T-cell (primary cell): Measurements from ENCODE around the gene FAM98C. TPM values are rescaled to one million over a fixed set of nuclear protein-coding genes. Genes with fewer than 3 reads are reported as not detected.

Experiments
- ATAC-seq, 4 experiments: fragments of 200-7000 bp in 3 of 4; fragments of 150-1000 bp in 1 of 4; cut with Tn5 transposase; replicated peaks in 1 of 4; 1 replicate in 3 of 4; 2 replicates in 1 of 4; pipeline ENCODE4 v1.10.0; 2021; ENCODE audit warnings: moderate library complexity in 3 of 4, mild to moderate bottlenecking in 2 of 4, moderate number of reproducible peaks in 1 of 4
- CTCF ChIA-PET, 2 donors: fragments of 300-600 bp; sonication (Branson Sonifier 250); formaldehyde crosslinking; loops; one replicate each; lab custom pipeline; 2022; ENCODE audit warnings: antibody characterized with exemption in 2 of 2; lab: Charles Lee
- POLR2A ChIA-PET, 2 donors: fragments of 300-600 bp; sonication (Branson Sonifier 250); formaldehyde crosslinking; loops; one replicate each; lab custom pipeline; 2022; ENCODE audit warnings: antibody characterized with exemption in 2 of 2; lab: Charles Lee
- DNase-seq, 35 experiments: peaks; one replicate each; pipeline versions ENCODE4 v3.0.0 to v3.0.0-alpha.2; 2013 to 2023
- H3K27ac ChIP-seq: one replicate; pipeline ENCODE4 v1.5.1; 2013; ENCODE audit warnings: low read length
- H3K27me3 ChIP-seq, 2 experiments: replicated peaks in 1 of 2; 1 replicate in 1 of 2; 2 replicates in 1 of 2; pipeline versions ENCODE4 v1.6.1 to v1.7.0; 2013; ENCODE audit warnings: low read length in 1 of 2, mixed read lengths in 1 of 2; ENCODE audit not compliant: control insufficient read depth in 2 of 2, insufficient read depth in 2 of 2; ENCODE audit errors: extremely low read depth in 1 of 2
- H3K36me3 ChIP-seq, 2 donors: 1 replicate in 1 of 2; 2 replicates in 1 of 2; pipeline versions ENCODE4 v1.6.1 to v1.7.0; 2013; ENCODE audit warnings: low read length in 1 of 2; ENCODE audit not compliant: control insufficient read depth in 2 of 2, insufficient read depth in 1 of 2; ENCODE audit errors: extremely low read depth in 1 of 2
- H3K4me1 ChIP-seq, 2 experiments: 1 replicate in 1 of 2; 2 replicates in 1 of 2; pipeline versions ENCODE4 v1.6.1 to v1.7.0; 2013; ENCODE audit warnings: low read length in 2 of 2, mixed read lengths in 1 of 2; ENCODE audit not compliant: insufficient read depth in 2 of 2, control insufficient read depth in 1 of 2; ENCODE audit errors: extremely low read depth in 1 of 2
- H3K4me3 ChIP-seq, 2 donors: 1 replicate in 1 of 2; 2 replicates in 1 of 2; pipeline versions ENCODE4 v1.5.1 to v1.7.0; 2013; ENCODE audit warnings: mild to moderate bottlenecking in 2 of 2, low read length in 1 of 2, moderate library complexity in 1 of 2; ENCODE audit not compliant: control insufficient read depth in 1 of 2; ENCODE audit errors: extremely low read depth in 1 of 2
- H3K9me3 ChIP-seq: 2 replicates; pipeline ENCODE4 v1.7.0; 2013
- H3K27ac Mint-ChIP-seq, 2 donors: one replicate each; pipeline ENCODE4 v1.8.0; 2020 to 2021; ENCODE audit warnings: mild to moderate bottlenecking in 2 of 2, mixed read lengths in 2 of 2
- H3K27me3 Mint-ChIP-seq, 2 donors: one replicate each; pipeline ENCODE4 v1.8.0; 2021 to 2022; ENCODE audit warnings: mixed read lengths in 2 of 2
- H3K36me3 Mint-ChIP-seq: one replicate; pipeline ENCODE4 v1.8.0; 2021; ENCODE audit warnings: mixed read lengths
- H3K4me1 Mint-ChIP-seq, 3 donors: one replicate each; pipeline ENCODE4 v1.8.0; 2020 to 2022; ENCODE audit warnings: mixed read lengths in 3 of 3, mild to moderate bottlenecking in 1 of 3
- H3K4me3 Mint-ChIP-seq, 3 donors: one replicate each; pipeline ENCODE4 v1.8.0; 2020 to 2022; ENCODE audit warnings: mild to moderate bottlenecking in 3 of 3, mixed read lengths in 3 of 3, moderate library complexity in 3 of 3
- H3K9me3 Mint-ChIP-seq, 3 donors: one replicate each; pipeline ENCODE4 v1.8.0; 2020 to 2022; ENCODE audit warnings: mixed read lengths in 3 of 3
- WGBS: methylation state at CpG from one replicate; pipeline ENCODE4 v1.1.5; 2013; ENCODE audit warnings: missing lambda C conversion rate; ENCODE audit not compliant: insufficient coverage; 5-methylcytosine and 5-hydroxymethylcytosine counted together
- total RNA-seq, 35 experiments: library from RNA in 6 of 35; stranded (reverse) in 6 of 35; fragments of 120-200 nt in 1 of 35; gene quantifications; one replicate each; pipeline versions ENCODE4 v1.2.1 to v1.2.4 and lab custom pipeline; 2013 to 2026

Gene FAM98C
- total RNA-seq (10 to 100 TPM; 31.9 to 62.1 (median 57.4) TPM), total RNA-seq (lab: John Stamatoyannopoulos, UW) (11.9 to 52.3 (median 25.1) reads per million in 29 experiments)
- total RNA-seq (2013), result 23.6 TPM

GRCh38 chr19:38402967-38403674 is at the start of gene FAM98C:
TSS of gene FAM98C (plus strand) at chr19:38403093. CDS start at chr19:38403154, 61 bp downstream.
- H3K4me3 Mint-ChIP-seq, result peak within 1 kb of the TSS; percentile 79 to 91 (median 89)
- POLR2A ChIA-PET, result interaction anchor here (0.6 to 1.5 kb wide), 4 partner anchors 15 to 1033 kb away, joined by 3 to 12 read pairs (median 4); partner anchors contain the start of genes GGN (in 1 of the 2) and RPS16 (in 1 of the 2)

DNA sequence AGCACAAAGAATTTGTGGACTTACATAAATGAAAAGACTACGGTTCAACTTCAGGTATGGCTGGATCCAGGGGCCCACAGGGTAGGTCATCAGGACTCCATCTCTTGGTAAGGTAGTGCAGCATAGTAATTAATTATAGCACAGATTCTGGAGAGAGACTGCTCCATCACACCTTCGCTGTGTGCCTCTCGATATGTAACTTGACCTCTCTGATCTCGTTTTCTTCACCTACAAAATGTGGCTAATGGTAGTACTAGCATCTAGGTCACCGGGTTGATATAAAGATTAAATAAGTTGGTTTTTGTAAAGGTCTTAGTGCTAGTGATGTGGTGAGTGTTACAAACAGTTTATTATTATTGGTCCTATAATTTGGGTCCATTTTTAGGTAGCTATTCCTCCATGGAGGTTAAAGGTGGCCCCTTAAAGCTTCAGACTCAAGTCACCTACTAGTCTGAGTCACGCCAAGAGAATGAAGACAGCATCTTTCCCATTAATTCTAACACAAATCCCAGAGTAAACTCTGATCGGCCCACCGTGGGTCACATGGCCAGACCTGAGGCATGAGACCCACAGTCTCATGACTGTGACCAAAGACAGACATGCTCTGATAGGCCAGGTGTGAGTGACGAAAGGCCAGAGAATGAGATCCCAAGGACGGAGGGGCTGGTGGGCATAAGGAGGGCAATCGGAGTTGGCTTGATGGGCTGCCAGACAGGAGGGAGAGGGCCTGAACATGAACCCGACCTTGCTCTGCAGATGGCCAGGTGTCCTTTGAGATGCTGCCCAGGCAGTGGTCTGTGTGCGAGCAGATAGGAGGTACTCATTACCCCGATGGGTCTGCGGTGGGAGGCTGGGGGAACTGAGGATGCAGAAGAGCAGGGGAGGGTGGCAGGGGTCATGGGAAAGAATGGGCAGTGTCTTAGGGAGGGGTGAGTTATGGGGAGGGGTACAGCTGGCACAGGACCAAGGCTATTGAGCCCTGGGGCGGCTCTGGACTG is 46.9 kb upstream of the FAM98C start:
- DNase-seq (no peak), ATAC-seq (no peak)
- Histone ChIP-seq H3K9me3 (no peaks in the 10 kb centered on the region), H3K27me3 (peaks cover 0 to 28% of the 10 kb centered on the region in 2 experiments), H3K27ac (no peak overlapping the region), H3K36me3 (no peaks in the 10 kb centered on the region), H3K4me3 (no peak overlapping the region), H3K4me1 (peaks cover 0 to under 1% of the 10 kb centered on the region in 2 experiments)
- Mint-ChIP-seq H3K9me3 (no peaks in the 10 kb centered on the region), H3K4me1 (peaks cover under 1 to 6% (median 4%) of the 10 kb centered on the region in 3 donors), H3K27ac (no peak overlapping the region), H3K27me3 (peaks cover 5 to 10% of the 10 kb centered on the region in 2 donors), H3K36me3 (no peaks in the 10 kb centered on the region), H3K4me3 (no peak overlapping the region)
- ChIA-PET POLR2A (no interaction called here), CTCF (no interaction called here)
- 85% methylated on average over 10 of the region's 16 CpGs for WGBS

More at GRCh38 chr19:38402967-38403674, at the start of gene FAM98C:
- peaks cover 0 to 22% of the 10 kb centered on the region in 2 donors for H3K36me3 ChIP-seq
- DNase-seq (peak; percentile 91 to 99 (median 97)), ATAC-seq (peak; percentile 95 to 97 (median 96))
- Mint-ChIP-seq H3K4me1 (peaks cover 18 to 23% (median 19%) of the 10 kb centered on the region in 3 donors), H3K36me3 (peaks cover 9% of the 10 kb centered on the region), H3K27me3 (peaks cover 0 to 2% of the 10 kb centered on the region in 2 donors), H3K27ac (peak within 1 kb of the TSS; percentile 90 to 92), H3K9me3 (no peaks in the 10 kb centered on the region)
- H3K27ac ChIP-seq, result peak within 1 kb of the TSS; percentile 86
- under 1% methylated on average over 82 of the region's 82 CpGs for WGBS
- H3K9me3 ChIP-seq, result no peaks in the 10 kb centered on the region
- H3K27me3 ChIP-seq, result peaks cover 0 to 10% of the 10 kb centered on the region in 2 experiments
- CTCF ChIA-PET, result interaction anchor here (0.6 to 2.3 kb wide), 36 partner anchors 9 to 939 kb away, joined by 3 to 54 read pairs (median 4); partner anchors contain the start of genes GGN (in 2 of the 2), ACTN4 (in 1 of the 2), CATSPERG (in 1 of the 2) and ECH1 (in 1 of the 2)
- H3K4me3 ChIP-seq, result peak within 1 kb of the TSS; percentile 67 to 79
- peaks cover 0 to 26% of the 10 kb centered on the region in 2 experiments for H3K4me1 ChIP-seq

DNA sequence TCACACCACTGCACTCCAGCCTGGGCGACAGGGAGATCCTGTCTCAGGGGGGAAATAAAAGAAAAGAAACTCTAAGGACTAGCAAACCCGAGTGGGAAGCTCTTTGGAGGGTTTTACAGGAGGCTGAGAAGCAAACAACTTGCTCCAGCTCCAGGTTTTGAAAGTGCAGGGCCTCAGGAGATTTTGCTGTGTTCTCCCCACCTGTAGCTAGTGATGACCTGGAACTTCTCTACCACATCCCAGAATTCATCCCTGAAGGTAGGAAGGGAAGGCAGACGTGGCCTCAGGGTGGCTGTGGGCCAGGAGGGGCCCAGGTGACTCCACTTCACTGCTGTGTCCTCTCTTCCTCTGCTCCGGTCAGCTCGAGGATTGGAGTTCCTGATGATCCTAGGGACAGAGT is 44.8 kb upstream of the FAM98C start:
- Histone ChIP-seq H3K36me3 (no peaks in the 10 kb centered on the region), H3K4me3 (no peak overlapping the region), H3K9me3 (no peaks in the 10 kb centered on the region), H3K4me1 (peaks cover 6 to 20% of the 10 kb centered on the region in 2 experiments), H3K27me3 (peaks cover 0 to 46% of the 10 kb centered on the region in 2 experiments), H3K27ac (no peak overlapping the region)
- Mint-ChIP-seq H3K36me3 (no peaks in the 10 kb centered on the region), H3K27me3 (peaks cover 7 to 13% of the 10 kb centered on the region in 2 donors), H3K4me1 (peaks cover 7 to 16% (median 14%) of the 10 kb centered on the region in 3 donors), H3K9me3 (no peaks in the 10 kb centered on the region), H3K4me3 (no peak overlapping the region), H3K27ac (no peak overlapping the region)
- ATAC-seq (no peak), DNase-seq (no peak)
- ChIA-PET CTCF (no interaction called here), POLR2A (no interaction called here)
- WGBS, result 63% methylated on average over 3 of the region's 5 CpGs

DNA sequence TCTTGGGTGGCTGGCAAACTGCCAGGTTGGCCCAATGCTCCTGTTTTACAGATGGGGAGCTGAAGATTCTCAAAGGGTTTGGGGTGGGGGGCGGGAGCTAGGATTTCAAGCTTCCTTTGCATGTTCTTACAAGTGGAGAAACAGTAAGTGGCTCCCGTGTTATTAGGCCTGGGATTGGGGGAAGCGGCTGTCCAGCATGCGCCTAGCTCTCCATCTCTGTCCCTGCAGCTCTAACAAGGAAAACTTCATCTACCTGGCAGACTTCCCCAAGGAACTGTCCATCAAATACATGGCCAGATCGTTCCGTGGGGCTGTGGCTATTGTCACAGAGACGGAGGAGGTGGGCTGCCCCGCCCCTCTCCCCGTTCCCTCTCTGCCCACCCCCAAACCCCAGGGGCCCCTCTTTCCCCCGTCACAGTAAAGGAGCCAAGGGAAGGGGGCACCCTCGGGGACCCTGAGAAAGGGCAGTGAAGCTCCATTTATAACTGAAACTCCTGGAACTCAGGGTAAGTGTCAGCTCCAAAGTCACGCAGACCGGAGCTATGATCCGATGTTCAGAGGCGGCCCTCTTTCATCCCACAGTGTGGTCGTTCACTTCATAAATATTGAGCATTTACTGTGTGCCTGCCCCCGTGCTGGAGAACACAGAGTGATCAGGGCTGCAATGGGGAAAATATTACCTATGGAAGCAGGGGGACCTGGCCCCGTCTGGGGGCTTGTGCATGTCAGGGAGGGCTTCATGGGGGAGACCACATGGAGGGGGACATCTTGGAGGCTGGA is 43.5 kb upstream of the FAM98C start:
- Mint-ChIP-seq H3K36me3 (no peaks in the 10 kb centered on the region), H3K9me3 (no peaks in the 10 kb centered on the region), H3K27ac (no peak overlapping the region), H3K4me1 (peaks cover 7 to 17% (median 14%) of the 10 kb centered on the region in 3 donors), H3K27me3 (peaks cover 7 to 13% of the 10 kb centered on the region in 2 donors), H3K4me3 (peak overlapping the region in 2 of 3 donors; percentile 41 to 80)
- Histone ChIP-seq H3K36me3 (no peaks in the 10 kb centered on the region), H3K27me3 (peaks cover 0 to 46% of the 10 kb centered on the region in 2 experiments), H3K4me3 (no peak overlapping the region), H3K9me3 (no peaks in the 10 kb centered on the region), H3K4me1 (peaks cover 6 to 23% of the 10 kb centered on the region in 2 experiments), H3K27ac (no peak overlapping the region)
- DNase-seq (no peak), ATAC-seq (no peak)
- WGBS, result 75% methylated on average over 6 of the region's 18 CpGs
- CTCF ChIA-PET, result no interaction called here
- POLR2A ChIA-PET, result interaction anchor here in 1 of 2 donors (0.5 to 0.7 kb wide), 2 partner anchors 12 to 275 kb away, joined by 3 to 5 read pairs; no protein-coding TSS in a partner anchor

DNA sequence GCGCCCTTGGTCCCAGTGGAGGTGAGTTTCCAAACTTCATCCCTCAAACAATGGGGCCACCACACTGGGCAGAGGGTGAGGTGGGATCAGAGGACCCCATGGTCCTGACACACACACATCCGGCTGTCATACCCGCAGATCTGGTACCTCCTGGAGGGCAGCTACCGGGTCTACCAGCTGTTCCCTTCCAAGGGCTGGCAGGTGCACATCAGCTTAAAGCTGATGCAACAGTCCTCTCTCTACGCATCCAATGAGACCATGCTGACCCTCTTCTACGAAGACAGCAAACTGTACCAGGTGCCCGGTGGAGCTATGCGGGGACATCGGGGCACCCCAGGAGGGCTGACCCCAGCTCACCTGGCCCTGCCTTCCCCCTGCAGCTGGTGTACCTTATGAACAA is 42.5 kb upstream of the FAM98C start:
- Histone ChIP-seq H3K4me3 (no peak overlapping the region), H3K27ac (no peak overlapping the region), H3K27me3 (peaks cover 0 to 52% of the 10 kb centered on the region in 2 experiments), H3K9me3 (no peaks in the 10 kb centered on the region), H3K36me3 (no peaks in the 10 kb centered on the region), H3K4me1 (peaks cover 6 to 23% of the 10 kb centered on the region in 2 experiments)
- H3K9me3 Mint-ChIP-seq, result no peaks in the 10 kb centered on the region
- 89% methylated on average over 7 of the region's 9 CpGs for WGBS
- peaks cover 7 to 13% of the 10 kb centered on the region in 2 donors for H3K27me3 Mint-ChIP-seq
- DNase-seq (peak in 1 of 35 experiments; percentile 11), ATAC-seq (no peak)
- H3K36me3 Mint-ChIP-seq, result no peaks in the 10 kb centered on the region
- ChIA-PET CTCF (no interaction called here), POLR2A (no interaction called here)
- H3K4me1 Mint-ChIP-seq, result peaks cover 7 to 17% (median 14%) of the 10 kb centered on the region in 3 donors
- H3K27ac Mint-ChIP-seq, result no peak overlapping the region
- H3K4me3 Mint-ChIP-seq, result peak overlapping the region in 2 of 3 donors; percentile 80 to 82
